Osteoblast (primary cell): ENCODE data around the gene PKMYT1. TPM values are rescaled to one million over a fixed set of nuclear protein-coding genes. Genes with fewer than 3 reads are reported as not detected.

Experiments
- DNase-seq: peaks from one replicate; pipeline ENCODE4 v3.0.0; 2011; ENCODE audit warnings: low spot score, mixed read lengths; ENCODE audit not compliant: insufficient read length; ENCODE audit errors: missing footprints
- H2AFZ ChIP-seq: 2 replicates; pipeline ENCODE4 v1.6.0; 2011; ENCODE audit warnings: mild to moderate bottlenecking, low read length
- H3K27ac ChIP-seq: 2 replicates; pipeline ENCODE4 v1.5.1; 2011; ENCODE audit warnings: mild to moderate bottlenecking, low read depth, low read length, moderate library complexity
- H3K27me3 ChIP-seq: 2 replicates; pipeline ENCODE4 v1.6.0; 2012; ENCODE audit warnings: mild to moderate bottlenecking, control low read depth, inconsistent platforms, low read length, moderate library complexity; ENCODE audit not compliant: insufficient read depth
- H3K36me3 ChIP-seq: 2 replicates; pipeline ENCODE4 v1.5.1; 2011; ENCODE audit warnings: mild to moderate bottlenecking, low read length, control low read depth, moderate library complexity; ENCODE audit not compliant: insufficient read depth
- H3K4me1 ChIP-seq: 2 replicates; pipeline ENCODE4 v1.5.1; 2011; ENCODE audit warnings: mild to moderate bottlenecking, low read length, control low read depth, moderate library complexity; ENCODE audit not compliant: insufficient read depth
- H3K4me2 ChIP-seq: 2 replicates; pipeline ENCODE4 v1.6.0; 2011; ENCODE audit warnings: mild to moderate bottlenecking, low read length; ENCODE audit not compliant: insufficient read depth
- H3K4me3 ChIP-seq: fragments of 200-600 bp; sonication (generic); 3 replicates; pipeline ENCODE4 v1.5.1; 2012; ENCODE audit warnings: mild to moderate bottlenecking, low read length, inconsistent platforms; ENCODE audit not compliant: insufficient read depth
- H3K79me2 ChIP-seq: 2 replicates; pipeline ENCODE4 v1.6.0; 2012; ENCODE audit warnings: mild to moderate bottlenecking, low read length, control low read depth, inconsistent platforms; ENCODE audit not compliant: insufficient read depth
- H3K9me3 ChIP-seq: 2 replicates; pipeline ENCODE4 v1.5.1; 2011; ENCODE audit warnings: low read depth, low read length, control low read depth
- H4K20me1 ChIP-seq: 2 replicates; pipeline ENCODE4 v1.6.0; 2012; ENCODE audit warnings: mild to moderate bottlenecking, low read length, control low read depth; ENCODE audit not compliant: insufficient read depth
- CTCF ChIP-seq: IDR thresholded peaks from 2 replicates; pipeline ENCODE4 v1.5.1; 2011; ENCODE audit warnings: mild to moderate bottlenecking, low read depth, low read length, moderate library complexity; ENCODE audit errors: extremely low read depth
- total RNA-seq: library from RNA; depleted of rRNA; stranded (reverse); fragments of >200 nt; gene quantifications from 2 replicates; pipeline ENCODE4 v1.2.3, GENCODE V29; 2012

PKMYT1 gene
- total RNA-seq, 1 donor: 1.4 TPM

DNA sequence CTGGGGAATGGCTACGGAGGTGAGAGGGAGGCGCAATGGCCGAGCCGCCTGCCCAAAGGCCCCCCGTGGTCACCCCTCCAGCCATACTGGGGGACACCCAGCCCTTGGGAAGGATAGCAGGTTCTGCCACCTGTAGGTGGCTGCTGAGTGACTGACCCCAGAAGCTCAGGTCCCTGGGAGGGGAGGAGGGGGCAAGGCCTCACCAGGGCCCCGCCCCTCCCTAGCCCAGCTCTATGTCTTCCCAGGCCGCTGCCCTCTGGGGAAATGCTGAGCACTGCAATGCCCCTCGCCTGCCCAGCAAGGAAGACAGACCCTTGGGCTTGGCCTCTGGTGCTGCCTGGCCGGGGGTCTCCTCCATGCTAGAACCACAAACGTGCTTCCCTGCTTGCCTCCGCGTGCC, 21.1 kb upstream of the PKMYT1 start:
- TF ChIP-seq CTCF: no peak
- H2AFZ ChIP-seq: no peak overlapping the region
- no peaks in the 10 kb centered on the region for H3K36me3 ChIP-seq
- H4K20me1 ChIP-seq: no peaks in the 10 kb centered on the region
- no peaks in the 10 kb centered on the region for H3K9me3 ChIP-seq
- H3K27me3 ChIP-seq: peaks cover 37% of the 10 kb centered on the region
- no peak overlapping the region for H3K27ac ChIP-seq
- H3K4me1 ChIP-seq: no peaks in the 10 kb centered on the region
- no peak for DNase-seq
- H3K4me2 ChIP-seq: no peak overlapping the region
- no peak overlapping the region for H3K4me3 ChIP-seq
- H3K79me2 ChIP-seq: no peaks in the 10 kb centered on the region

GRCh38 chr16:3000540-3000939, 20.3 kb upstream of the PKMYT1 start:
- H3K4me2 ChIP-seq: no peak overlapping the region
- no peaks in the 10 kb centered on the region for H3K9me3 ChIP-seq
- H3K36me3 ChIP-seq: no peaks in the 10 kb centered on the region
- H4K20me1 ChIP-seq: no peaks in the 10 kb centered on the region
- H3K27me3 ChIP-seq: peaks cover 33% of the 10 kb centered on the region
- DNase-seq: no peak
- no peak overlapping the region for H2AFZ ChIP-seq
- no peak overlapping the region for H3K27ac ChIP-seq
- H3K4me1 ChIP-seq: no peaks in the 10 kb centered on the region
- TF ChIP-seq CTCF: no peak
- no peak overlapping the region for H3K4me3 ChIP-seq
- H3K79me2 ChIP-seq: no peaks in the 10 kb centered on the region

DNA sequence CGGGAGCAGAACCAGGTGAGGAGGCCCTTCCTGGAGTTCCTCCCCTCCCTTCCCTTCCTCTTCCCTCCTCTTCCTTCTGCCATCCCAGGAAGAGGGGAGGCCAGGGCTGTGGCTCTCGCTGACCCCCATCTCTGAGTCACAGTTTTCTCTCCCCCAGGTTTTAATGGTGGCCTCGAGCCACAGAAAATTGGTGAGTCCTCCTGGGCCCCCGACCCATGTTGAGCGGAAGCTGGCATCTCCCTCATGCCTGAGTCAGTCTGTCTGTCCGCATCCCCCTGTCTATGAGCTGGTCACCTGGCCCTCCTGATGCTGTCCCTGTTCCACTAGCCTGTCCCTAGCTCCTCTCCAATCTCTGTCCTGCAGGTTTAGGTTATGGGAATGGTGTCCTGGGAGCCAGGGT, 19.7 kb upstream of the PKMYT1 start:
- H2AFZ ChIP-seq: no peak overlapping the region
- no peaks in the 10 kb centered on the region for H3K36me3 ChIP-seq
- H3K4me2 ChIP-seq: no peak overlapping the region
- peaks cover 30% of the 10 kb centered on the region for H3K27me3 ChIP-seq
- DNase-seq: peak; percentile 86
- H3K27ac ChIP-seq: no peak overlapping the region
- no peaks in the 10 kb centered on the region for H4K20me1 ChIP-seq
- TF ChIP-seq CTCF: no peak
- H3K4me1 ChIP-seq: no peaks in the 10 kb centered on the region
- no peaks in the 10 kb centered on the region for H3K79me2 ChIP-seq
- no peaks in the 10 kb centered on the region for H3K9me3 ChIP-seq
- no peak overlapping the region for H3K4me3 ChIP-seq

DNA sequence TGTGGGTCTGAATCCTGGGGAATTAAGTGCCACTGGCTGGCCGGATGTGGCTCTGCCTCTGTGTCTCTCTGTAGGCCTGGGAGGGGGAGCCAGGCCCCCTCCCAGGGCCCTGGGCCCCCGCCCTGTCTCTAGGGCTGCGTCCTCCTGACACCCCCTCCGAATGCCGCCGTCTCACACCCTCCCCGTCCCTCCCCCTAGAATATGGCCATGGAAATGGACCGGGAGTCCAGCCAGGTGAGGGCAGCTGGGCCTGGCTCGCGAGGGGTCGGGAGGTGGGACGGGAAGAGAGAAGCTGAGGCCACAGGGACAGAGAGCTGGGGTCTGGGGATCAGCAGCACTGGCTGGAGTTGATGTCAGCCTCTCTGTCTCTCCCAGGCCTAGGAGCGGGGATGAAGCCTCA, 16.1 kb upstream of the PKMYT1 start:
- Histone ChIP-seq H3K4me1 (no peaks in the 10 kb centered on the region), H3K4me3 (no peak overlapping the region), H3K36me3 (no peaks in the 10 kb centered on the region), H3K9me3 (no peaks in the 10 kb centered on the region), H3K79me2 (no peaks in the 10 kb centered on the region), H3K4me2 (no peak overlapping the region), H2AFZ (no peak overlapping the region), H3K27ac (no peak overlapping the region), H3K27me3 (peaks cover 27% of the 10 kb centered on the region), H4K20me1 (no peaks in the 10 kb centered on the region)
- no peak for TF ChIP-seq CTCF
- no peak for DNase-seq
